ENCODE measurements around the gene MSGN1.

MSGN1 gene

GRCh38 chr2:17804358-17804757 lies 11.9 kb upstream of the MSGN1 start:
- TF ChIP-seq CTCF (IDR thresholded peaks at IDR 0.05; ENCODE audit: borderline replicate concordance, insufficient read depth, low read depth, low read length) = no peak
- no peak overlapping the region for H3K4me3 ChIP-seq (ENCODE audit: low read depth, low read length)

DNA sequence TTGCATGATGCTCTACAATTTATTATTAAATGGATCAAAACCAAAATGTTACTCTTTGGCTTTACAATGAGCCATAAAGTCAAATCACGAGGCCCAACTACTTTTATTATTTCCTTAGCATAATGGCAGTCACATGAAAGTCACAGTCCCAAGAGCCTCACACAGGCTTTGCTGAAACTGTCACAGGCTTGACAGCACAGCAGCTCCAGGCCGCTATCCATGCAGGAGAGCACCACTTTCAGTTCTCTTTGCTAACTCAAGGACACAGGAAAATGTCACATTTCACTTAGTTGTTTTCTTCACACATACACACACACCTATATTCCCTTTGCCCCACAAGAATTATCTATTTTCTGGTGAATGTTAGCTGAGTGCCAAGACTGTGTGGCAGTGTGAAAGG lies 11.1 kb upstream of the MSGN1 start:
- TF ChIP-seq CTCF (IDR thresholded peaks at IDR 0.05; ENCODE audit: borderline replicate concordance, insufficient read depth, low read depth, low read length) = no peak

GRCh38 chr2:17805717-17806363 lies 10.4 kb upstream of the MSGN1 start:
- TF ChIP-seq CTCF (IDR thresholded peaks at IDR 0.05; ENCODE audit: borderline replicate concordance, insufficient read depth, low read depth, low read length) = no peak
- H3K4me3 ChIP-seq (ENCODE audit: low read depth, low read length) = no peak overlapping the region

More for the DNA sequence above, 11.1 kb upstream of the MSGN1 start:
- H3K4me3 ChIP-seq (ENCODE audit: low read depth, low read length) = no peak overlapping the region

GRCh38 chr2:17813010-17813741 lies 3.1 kb upstream of the MSGN1 start:
- H3K4me3 ChIP-seq (ENCODE audit: low read depth, low read length) = no peak overlapping the region
- TF ChIP-seq CTCF (IDR thresholded peaks at IDR 0.05; ENCODE audit: borderline replicate concordance, insufficient read depth, low read depth, low read length) = no peak

DNA sequence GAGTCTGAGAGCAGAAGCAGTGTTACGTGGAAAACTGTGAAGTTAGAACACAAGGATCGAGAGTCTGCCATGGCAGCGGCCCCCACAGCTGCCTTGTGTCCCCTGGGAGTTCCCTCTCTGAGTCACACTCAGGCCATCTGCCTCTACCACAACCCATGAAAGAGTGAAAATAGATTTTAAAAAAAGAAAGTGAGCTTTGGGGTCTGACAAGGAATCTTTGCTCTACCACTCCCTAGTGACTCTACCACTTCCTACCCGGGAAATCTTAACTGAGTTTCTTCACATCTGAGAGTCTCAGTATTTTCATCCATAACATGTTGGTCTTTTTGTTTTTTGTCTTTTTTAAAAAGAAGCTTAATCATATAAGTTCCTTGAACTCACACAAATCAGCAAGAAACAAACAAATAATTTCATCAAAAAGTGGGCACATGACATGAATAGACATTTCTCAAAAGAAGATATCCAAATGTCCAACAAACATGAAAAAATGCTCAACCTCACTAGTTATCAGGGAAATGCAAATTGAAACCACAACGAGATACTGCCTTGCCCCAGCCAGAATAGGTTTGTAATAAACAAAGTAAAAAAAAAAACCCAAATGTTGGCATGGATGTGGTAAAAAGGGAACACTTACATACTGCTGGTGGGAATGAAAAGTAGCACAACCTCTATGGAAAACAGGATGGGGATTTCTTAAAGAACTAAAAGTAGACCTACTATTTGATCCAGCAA lies 2.4 kb upstream of the MSGN1 start:
- H3K4me3 ChIP-seq (ENCODE audit: low read depth, low read length) = no peak overlapping the region
- TF ChIP-seq CTCF (IDR thresholded peaks at IDR 0.05; ENCODE audit: borderline replicate concordance, insufficient read depth, low read depth, low read length) = no peak

DNA sequence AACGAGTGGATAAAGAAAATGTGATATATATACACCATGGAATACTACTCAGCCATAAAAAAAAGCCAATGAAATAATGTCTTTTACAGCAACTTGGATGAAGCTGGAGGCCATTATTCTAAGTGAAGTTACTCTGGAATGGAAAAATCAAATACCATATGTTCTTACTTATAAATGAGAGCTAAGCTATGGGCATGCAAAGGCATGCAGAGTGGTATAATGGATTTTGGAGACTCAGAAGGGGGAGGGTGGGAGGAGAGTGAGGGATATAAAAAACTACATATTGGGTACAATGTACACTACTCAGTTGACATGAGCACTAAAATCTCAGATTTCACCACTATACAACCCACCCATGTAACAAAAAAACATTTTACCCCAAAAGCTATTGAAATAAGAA lies 1.7 kb upstream of the MSGN1 start:
- TF ChIP-seq CTCF (IDR thresholded peaks at IDR 0.05; ENCODE audit: borderline replicate concordance, insufficient read depth, low read depth, low read length) = no peak
- H3K4me3 ChIP-seq (ENCODE audit: low read depth, low read length) = no peak overlapping the region
